Calu3 (cell line): Measurements from ENCODE around the gene SMOC2. TPM values are rescaled to one million over a fixed set of nuclear protein-coding genes. Genes with fewer than 3 reads are reported as not detected.

Source experiments
- BruUV-seq: library from RNA; stranded (reverse); fragments of 400-500 nt; replicated peaks from 2 replicates; lab custom pipeline; 2021; lab: Mats Ljungman, UMichigan
- CTCF ChIA-PET: fragments of 300-600 bp; sonication (Branson Sonifier 250); formaldehyde crosslinking; loops from one replicate; lab custom pipeline; 2022; ENCODE audit warnings: antibody characterized with exemption; lab: Charles Lee
- DNase-seq: peaks from one replicate; pipeline ENCODE4 v3.0.0; 2022
- H3K27ac Mint-ChIP-seq: one replicate; pipeline ENCODE4 v1.8.0; 2022; ENCODE audit warnings: mixed read lengths; ENCODE audit not compliant: unreplicated experiment
- H3K27me3 Mint-ChIP-seq: one replicate; pipeline ENCODE4 v1.8.0; 2022; ENCODE audit warnings: mixed read lengths; ENCODE audit not compliant: unreplicated experiment
- H3K36me3 Mint-ChIP-seq: one replicate; pipeline ENCODE4 v1.8.0; 2022; ENCODE audit warnings: mild to moderate bottlenecking, moderate library complexity, mixed read lengths; ENCODE audit not compliant: insufficient read depth, unreplicated experiment
- H3K4me1 Mint-ChIP-seq: one replicate; pipeline ENCODE4 v1.8.0; 2022; ENCODE audit warnings: mild to moderate bottlenecking, low read depth, mixed read lengths; ENCODE audit not compliant: unreplicated experiment
- H3K4me3 Mint-ChIP-seq: one replicate; pipeline ENCODE4 v1.8.0; 2022; ENCODE audit warnings: mild to moderate bottlenecking, low read depth, moderate library complexity, mixed read lengths; ENCODE audit not compliant: unreplicated experiment
- H3K9me3 Mint-ChIP-seq: one replicate; pipeline ENCODE4 v1.8.0; 2022; ENCODE audit warnings: low read depth, mixed read lengths; ENCODE audit not compliant: unreplicated experiment
- intact Hi-C: fragments of 100-400 bp; cut with micrococcal nuclease; formaldehyde crosslinking; loops from one replicate; pipeline ENCODE4 v1.10.0; 2022; ENCODE audit not compliant: unreplicated experiment
- total RNA-seq: library from RNA; stranded (reverse); gene quantifications from 2 replicates; pipeline ENCODE4 v1.2.3, GENCODE V29; 2022
- TF ChIP-seq, protein P1 (sequence below): fragments of 200-600 bp; IDR thresholded peaks from one replicate; pipeline ENCODE4 v1.8.0; 2022; ENCODE audit warnings: antibody characterized with exemption; ENCODE audit not compliant: unreplicated experiment

The SMOC2 gene
- total RNA-seq, 1 experiment from 2014 or later: 1.1 TPM

DNA sequence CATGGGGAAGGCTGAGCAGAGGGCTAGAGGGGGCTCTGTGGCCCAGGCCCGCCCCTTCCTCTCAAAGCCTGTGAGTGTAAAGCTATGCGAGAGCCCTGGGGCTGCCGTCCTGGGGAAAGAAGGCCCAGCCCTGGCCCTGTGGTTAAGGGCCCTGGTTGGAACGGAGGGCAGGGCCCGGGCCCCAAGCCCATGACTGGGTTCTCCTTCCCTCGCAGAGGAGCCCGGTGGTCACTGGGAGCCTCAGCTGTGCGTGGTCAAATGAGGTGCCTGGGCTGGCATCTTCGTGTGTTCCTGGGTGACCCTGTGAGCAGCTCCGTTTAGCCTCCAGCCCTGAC is 56.0 kb downstream of the SMOC2 start:
- H3K27ac Mint-ChIP-seq: no peak overlapping the region
- intact Hi-C loops: no loop called here

GRCh38 chr6:168497381-168497780 is 56.4 kb downstream of the SMOC2 start:
- TF ChIP-seq, protein P1, sequence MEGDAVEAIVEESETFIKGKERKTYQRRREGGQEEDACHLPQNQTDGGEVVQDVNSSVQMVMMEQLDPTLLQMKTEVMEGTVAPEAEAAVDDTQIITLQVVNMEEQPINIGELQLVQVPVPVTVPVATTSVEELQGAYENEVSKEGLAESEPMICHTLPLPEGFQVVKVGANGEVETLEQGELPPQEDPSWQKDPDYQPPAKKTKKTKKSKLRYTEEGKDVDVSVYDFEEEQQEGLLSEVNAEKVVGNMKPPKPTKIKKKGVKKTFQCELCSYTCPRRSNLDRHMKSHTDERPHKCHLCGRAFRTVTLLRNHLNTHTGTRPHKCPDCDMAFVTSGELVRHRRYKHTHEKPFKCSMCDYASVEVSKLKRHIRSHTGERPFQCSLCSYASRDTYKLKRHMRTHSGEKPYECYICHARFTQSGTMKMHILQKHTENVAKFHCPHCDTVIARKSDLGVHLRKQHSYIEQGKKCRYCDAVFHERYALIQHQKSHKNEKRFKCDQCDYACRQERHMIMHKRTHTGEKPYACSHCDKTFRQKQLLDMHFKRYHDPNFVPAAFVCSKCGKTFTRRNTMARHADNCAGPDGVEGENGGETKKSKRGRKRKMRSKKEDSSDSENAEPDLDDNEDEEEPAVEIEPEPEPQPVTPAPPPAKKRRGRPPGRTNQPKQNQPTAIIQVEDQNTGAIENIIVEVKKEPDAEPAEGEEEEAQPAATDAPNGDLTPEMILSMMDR: no peak
- CTCF ChIA-PET: no interaction called here
- Mint-ChIP-seq H3K4me3 (no peak overlapping the region), H3K36me3 (no peaks in the 10 kb centered on the region), H3K27ac (no peak overlapping the region), H3K9me3 (no peaks in the 10 kb centered on the region), H3K4me1 (no peaks in the 10 kb centered on the region), H3K27me3 (peaks cover 31% of the 10 kb centered on the region)
- no peak for DNase-seq
- intact Hi-C loops: no loop called here
- no TSS peak for BruUV-seq

More for the DNA sequence above, 56.0 kb downstream of the SMOC2 start:
- Mint-ChIP-seq H3K4me3 (no peak overlapping the region), H3K36me3 (no peaks in the 10 kb centered on the region), H3K4me1 (no peaks in the 10 kb centered on the region), H3K9me3 (no peaks in the 10 kb centered on the region), H3K27me3 (peaks cover 31% of the 10 kb centered on the region)
- TF ChIP-seq, protein P1: no peak
- CTCF ChIA-PET: no interaction called here
- no peak for DNase-seq
- no TSS peak for BruUV-seq

DNA sequence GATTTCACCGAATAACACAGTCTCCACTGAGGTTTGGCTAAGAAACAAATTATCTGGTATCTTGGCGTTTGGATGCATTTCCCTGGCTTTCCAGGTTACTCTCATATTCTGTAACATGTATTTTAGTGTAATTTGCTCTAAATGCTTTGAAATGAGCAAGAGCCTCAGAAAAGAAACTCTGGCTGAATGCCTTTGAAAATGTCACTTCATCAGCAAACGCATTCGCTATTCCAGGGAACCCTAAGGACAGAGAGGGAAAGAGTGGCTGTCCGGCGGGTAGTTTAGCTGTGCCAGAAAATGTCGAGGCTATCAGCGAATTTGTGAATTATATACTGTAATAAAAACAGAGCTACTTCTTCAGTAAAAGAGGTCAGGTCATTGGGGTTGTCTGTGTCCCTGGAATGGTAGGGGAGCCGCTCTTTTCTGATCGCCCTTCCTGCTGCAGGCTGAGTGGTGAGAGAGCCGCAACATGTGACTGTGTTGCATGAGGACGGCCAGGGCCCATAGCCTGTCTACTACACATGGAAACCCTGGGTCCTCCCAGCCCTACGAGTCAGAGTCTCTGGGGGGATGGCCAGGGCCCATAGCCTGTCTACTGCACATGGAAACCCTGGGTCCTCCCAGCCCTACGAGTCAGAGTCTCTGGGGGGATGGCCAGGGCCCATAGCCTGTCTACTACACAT is 57.3 kb downstream of the SMOC2 start:
- Mint-ChIP-seq H3K9me3 (no peaks in the 10 kb centered on the region), H3K36me3 (no peaks in the 10 kb centered on the region), H3K27me3 (peaks cover 31% of the 10 kb centered on the region), H3K4me1 (no peaks in the 10 kb centered on the region), H3K27ac (no peak overlapping the region), H3K4me3 (no peak overlapping the region)
- CTCF ChIA-PET: no interaction called here
- no peak for DNase-seq
- BruUV-seq: no TSS peak
- intact Hi-C loops: no loop called here
- TF ChIP-seq, protein P1: no peak

DNA sequence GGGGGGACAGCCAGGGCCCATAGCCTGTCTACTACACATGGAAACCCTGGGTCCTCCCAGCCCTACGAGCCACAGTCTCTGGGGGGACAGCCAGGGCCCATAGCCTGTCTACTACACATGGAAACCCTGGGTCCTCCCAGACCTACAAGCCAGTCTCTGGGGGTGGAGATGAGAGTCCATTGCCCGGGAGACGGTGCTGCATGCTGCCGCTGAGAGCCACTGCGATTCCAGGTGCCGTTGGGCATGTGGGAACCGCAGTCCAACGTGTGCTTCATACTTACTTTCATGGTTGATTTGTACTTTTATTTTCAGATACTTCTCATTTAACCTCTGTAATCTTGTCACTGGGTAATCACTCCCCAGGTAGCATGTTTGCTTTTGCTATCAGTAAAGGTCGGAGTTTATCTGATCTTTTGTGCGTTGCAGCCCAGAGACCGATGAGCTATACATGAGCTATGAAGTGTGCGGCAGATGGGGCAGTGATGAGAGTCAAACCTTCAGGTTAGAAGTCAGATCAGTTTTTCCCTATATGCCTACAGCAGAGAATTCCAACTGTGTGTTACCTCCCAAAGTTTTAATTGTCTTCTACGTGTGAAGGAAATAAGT is 58.2 kb downstream of the SMOC2 start:
- TF ChIP-seq, protein P1: no peak
- no peak for DNase-seq
- H3K27ac Mint-ChIP-seq: no peak overlapping the region
- CTCF ChIA-PET: no interaction called here
- no peaks in the 10 kb centered on the region for H3K9me3 Mint-ChIP-seq
- H3K36me3 Mint-ChIP-seq: no peaks in the 10 kb centered on the region
- no TSS peak for BruUV-seq
- H3K4me3 Mint-ChIP-seq: no peak overlapping the region
- peaks cover 39% of the 10 kb centered on the region for H3K27me3 Mint-ChIP-seq
- intact Hi-C loops: no loop called here
- H3K4me1 Mint-ChIP-seq: no peaks in the 10 kb centered on the region
